HG03025 (cell line): ENCODE data around the gene INF2.

Experiments
- ATAC-seq: cut with Tn5 transposase; IDR thresholded peaks from one replicate; pipeline ENCODE4 v1.9.1; 2021; ENCODE audit warnings: mild to moderate bottlenecking, moderate library complexity; ENCODE audit not compliant: unreplicated experiment, low FRiP score

Gene INF2

GRCh38 chr14:104673481-104673880 lies 15.9 kb upstream of the INF2 start:
- no peak for ATAC-seq

- ATAC-seq = no peak
Observed at GRCh38 chr14:104675447-104675846, 14.0 kb upstream of the INF2 start.

- no peak for ATAC-seq
Observed at GRCh38 chr14:104676130-104676693, 13.2 kb upstream of the INF2 start.

GRCh38 chr14:104676694-104677511 lies 12.5 kb upstream of the INF2 start:
- ATAC-seq = no peak

DNA sequence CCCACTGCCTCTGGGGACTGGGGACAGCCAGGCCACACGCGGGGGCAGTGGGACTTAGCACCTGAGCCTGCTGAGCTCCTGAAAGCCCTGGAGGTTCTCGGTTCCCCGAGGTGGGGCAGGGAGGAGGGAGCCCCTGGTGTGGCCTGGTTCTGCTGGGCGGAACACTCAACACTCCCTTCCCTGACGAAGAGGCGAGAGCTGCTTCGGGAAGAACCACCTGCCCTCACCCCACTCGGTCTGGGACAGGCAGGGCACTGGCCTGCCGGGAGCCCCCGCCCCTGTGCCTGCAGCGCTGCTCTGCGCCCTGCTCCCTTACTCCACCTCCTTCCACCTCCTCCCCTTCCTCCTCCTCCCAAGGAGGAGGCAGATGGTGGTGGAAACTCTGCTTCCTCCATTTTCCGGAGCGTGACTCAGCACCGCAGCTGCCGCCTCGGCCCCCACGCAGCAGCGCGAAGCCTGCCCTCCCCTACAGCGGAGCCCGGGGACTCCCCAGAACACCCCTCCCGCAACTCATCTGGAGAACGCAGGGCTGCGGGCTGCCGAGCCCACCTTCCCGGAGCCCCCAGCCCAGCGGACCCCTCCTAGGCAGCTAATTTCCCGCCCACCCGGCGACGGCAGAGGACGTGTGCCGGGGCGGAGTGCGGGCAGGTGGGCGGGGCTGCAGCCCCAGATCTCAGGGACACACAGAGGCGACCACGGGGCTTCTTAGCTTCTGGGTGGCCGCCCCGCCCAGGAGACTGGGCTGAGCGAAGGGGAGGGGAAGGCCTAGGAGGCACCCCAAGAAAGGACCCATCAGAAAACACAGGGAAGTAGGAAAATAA lies 11.7 kb upstream of the INF2 start:
- ATAC-seq = peak; percentile 30

DNA sequence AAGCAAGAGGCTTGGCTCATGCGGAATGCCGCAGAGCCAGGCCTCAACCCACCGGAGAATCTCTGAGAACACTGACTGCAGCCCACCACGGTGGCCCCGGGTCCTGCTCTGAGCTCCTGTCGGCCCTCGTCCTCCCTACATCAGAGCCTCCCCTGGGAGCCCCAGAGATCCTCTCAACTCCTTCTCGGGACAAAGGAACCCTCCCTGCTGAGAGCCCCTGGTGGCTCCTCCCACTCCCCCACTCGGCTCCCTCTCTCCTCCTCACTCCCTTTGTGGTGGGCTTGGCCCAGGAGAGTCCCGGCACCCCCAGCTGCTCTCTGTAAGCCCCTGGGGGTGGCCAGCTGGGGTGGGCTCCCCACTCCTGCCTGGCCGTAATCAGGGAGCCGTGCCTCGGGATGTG lies 11.1 kb upstream of the INF2 start:
- no peak for ATAC-seq

DNA sequence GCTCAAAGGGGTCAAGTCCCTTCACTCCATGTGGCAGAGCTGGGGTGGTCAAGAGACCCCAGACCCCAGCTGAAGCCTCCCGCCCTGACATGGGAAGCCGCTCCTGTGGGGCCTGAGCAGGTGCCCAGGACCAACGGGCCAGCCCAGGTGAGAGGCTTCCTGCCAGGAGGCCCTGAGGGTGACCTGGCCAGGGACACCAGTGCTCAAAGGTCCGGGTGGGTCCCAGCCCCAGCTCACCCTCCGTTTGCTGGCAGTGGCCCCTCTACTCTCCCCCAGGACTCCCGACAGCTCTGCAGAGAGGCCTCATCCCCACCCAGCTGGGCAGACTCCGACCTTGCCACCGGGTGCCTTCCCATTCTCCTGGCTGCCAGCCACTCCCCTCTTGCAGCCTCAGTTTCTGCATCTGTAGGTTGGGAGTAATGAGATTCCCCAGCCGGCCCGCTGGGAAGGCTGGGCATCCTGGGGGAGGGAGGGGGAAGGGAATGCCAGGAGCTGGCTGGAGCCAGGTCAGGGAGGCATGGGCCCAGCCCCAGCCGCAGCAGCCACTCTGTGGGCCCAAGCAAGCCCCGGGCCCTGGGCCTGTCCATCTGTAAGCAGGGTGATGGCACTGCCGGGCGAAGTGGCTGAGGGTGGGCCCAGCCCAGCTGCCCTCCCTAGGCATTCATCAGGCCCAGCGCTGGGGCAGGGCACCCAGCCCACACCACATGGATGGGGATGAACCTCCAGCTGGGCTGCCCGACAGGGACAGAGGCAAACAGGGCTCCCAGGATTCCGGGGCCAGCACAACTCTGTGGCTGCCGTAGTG lies 10.3 kb upstream of the INF2 start:
- ATAC-seq = no peak

DNA sequence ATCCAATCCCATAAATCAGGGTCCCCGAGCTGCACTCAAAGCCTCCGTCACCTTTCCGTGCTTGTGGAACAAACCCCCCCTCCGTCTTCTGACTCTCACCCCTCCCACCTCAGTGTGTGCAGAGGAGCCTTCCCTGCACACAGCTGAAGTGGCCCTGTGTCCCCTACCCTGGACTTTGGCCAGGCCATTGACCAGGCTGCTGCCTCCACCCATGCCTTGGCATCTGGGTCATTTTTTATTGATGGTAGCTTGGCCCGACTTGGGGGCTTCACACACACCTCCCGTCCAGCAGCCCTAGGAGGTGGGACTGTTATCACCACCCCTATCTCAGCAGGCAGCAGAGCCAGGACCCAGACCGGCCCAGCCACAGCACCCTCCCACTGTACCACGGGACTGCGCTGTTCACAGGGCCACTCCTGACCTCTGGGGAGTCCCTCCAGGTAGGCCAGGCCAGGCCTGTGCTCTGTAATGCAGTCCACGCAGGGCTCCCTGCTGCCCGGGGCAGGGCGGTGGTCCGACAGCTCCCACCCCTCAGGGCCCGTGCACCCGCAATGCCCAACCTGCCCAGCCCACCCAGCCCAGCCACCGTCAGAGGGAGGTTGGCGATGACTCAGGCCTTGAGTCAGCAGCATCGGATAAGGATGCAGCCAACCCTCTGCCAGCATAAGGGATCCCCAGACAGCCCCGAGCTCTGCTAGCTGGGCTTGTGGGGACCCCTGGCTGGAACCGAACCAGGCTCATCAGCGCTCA lies 9.2 kb upstream of the INF2 start:
- no peak for ATAC-seq

- ATAC-seq = peak; percentile 47
Observed at GRCh38 chr14:104680806-104681688, 8.4 kb upstream of the INF2 start.

- no peak for ATAC-seq
Observed at GRCh38 chr14:104681689-104682074, 7.7 kb upstream of the INF2 start.

DNA sequence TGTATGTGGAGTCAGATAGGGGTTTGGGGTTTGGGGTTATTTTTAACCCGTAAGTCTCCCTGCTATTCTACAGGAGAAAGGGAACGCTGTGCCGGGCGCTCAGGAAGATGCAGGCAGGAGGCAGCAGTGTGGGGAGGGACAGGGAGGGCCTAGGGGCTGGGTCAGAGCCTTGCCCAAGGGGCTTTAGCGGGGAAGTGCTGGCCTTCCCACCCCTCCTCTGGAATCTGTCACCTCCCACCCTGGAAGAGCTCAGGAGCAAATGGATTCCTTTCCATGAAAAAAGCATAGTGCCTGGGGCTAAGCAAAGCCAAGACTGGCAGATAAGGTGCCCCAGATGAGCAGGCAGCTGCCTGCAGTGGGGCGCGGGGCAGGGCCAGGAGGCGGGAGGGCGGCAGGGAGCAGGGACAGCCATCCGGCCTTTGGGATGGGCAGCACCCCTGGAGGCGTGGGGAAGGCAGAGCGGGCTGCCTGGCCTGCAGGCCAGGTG lies 7.3 kb upstream of the INF2 start:
- ATAC-seq = no peak

DNA sequence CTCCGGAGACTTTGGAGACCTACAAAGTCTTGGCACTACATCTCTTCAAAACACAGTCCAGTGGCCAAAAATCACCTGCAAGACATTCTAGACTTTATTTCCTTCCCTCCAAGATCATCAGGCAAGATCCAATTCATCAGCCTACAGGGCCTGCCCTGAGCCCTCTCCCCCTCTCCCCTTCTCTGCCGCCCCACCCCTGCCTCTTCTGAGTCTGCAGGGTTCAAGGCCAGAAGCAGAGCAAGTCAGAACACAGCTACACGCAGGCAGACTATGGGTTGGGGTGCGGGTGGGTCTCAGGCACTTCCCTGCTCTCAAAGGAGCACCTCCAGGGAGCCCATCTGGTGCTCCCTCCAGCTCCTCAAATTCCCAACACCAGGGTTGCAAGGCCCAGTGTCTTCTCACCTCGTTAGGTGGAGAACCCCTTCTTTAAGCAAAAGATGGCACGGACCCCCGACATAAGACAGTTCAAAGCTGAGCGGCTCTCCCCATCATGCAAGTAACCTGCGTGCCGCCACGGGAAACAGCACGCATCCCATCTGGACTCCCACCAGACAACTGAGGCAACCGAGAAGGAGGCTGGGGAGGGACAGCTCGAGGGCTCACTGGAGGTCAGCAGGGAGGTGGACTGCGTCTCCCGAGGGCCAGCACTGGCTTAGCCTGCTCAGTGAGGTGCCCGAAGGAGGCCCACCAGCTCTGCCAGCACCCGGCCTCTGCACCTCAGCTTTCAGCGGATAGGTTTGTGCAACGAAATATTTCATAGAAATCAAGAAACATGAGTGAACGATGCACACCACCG lies 5.6 kb upstream of the INF2 start:
- no peak for ATAC-seq

DNA sequence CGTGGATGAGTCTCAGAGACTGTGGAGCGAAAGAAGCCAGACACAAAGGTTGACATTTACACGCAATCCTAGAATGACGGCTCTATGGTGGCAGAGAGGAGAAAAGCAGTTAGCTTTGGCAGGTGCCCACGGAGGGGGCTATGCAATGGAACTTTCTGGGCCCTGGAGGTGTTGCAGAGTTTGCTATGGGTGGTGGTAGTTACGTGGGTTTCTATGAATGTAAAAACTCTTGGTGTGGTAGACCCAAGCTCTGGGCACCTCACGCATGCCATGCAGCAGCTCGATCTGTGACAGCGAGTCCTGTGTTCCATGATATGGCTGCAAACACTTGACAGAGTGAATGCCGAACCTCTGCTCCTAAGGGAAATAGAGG lies 5.0 kb upstream of the INF2 start:
- ATAC-seq = no peak

GRCh38 chr14:104685216-104685997 lies 4.0 kb upstream of the INF2 start:
- no peak for ATAC-seq

DNA sequence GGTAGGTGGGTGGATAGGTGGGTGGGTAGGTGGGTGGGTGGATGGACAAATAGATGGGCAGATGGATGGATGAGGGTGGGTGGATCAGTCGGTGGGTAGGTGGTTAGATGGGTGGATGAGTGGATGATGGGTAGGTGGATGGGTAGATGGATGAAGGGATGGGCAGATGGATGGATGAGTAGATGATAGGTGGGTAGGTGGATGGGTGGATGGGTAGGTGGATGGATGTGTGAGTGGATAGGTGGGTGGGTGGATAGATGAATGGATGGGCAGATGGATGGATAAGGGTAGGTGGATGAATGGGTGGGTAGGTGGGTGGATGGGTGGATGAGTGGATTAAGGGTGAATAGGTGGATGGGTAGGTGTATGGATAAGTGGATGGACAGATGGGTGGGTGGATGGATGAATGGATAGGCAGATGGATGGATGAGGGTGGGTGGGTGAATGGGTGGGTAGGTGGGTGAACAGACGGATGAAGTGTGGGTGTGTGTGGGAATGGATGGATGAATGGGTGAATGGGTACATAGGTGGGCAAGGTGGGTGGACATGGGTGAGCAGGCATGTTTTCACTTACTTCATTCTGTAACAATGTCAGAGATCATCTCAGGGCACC lies 3.3 kb upstream of the INF2 start:
- no peak for ATAC-seq

DNA sequence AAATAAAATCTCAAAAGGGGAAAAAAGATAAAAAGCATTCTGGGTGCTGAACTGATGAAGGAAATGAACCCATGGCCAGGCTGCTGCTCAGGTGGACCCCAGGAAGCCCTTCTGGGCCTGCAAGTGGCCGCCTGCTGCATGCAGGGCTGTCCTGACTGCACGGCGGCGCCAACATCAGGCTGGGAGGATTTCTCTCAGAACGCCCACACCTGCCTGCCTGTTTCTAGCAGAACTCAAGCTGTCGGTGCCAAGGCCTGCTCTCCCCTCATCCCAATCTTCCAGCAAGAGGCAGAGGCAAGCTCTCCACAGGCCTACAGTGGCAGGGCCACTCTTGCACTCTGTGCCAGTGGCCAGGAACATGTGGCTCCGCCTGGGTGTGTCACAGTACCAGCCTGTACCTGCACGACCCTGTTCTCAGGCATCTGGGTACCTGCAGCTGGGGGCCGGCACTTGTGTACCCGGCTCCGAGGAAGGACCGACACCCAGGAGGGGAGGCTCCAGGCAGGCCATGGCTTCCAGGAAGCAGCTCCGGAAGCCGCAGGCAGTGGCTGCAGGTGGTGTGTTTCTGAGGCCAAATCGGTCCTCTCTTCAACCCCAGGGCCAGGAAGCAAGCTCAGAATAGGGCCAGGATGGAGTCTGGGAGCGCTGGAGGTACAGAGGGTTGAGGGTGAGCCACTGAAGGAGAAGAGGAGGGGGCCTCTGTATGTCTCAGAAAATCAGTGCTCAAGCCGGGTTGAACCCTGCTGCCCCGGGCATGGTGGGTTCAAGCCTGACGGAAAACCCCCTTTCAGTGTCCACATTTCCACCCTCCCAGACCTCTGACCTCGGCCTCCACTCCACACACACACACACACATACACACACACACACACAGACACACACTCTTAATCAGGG lies 2.5 kb upstream of the INF2 start:
- no peak for ATAC-seq
